HG02852 (cell line): Measurements from ENCODE around the gene TXNDC11.

Experiments
- ATAC-seq: cut with Tn5 transposase; IDR thresholded peaks from one replicate; pipeline ENCODE4 v1.9.1; 2021; ENCODE audit warnings: mild to moderate bottlenecking, moderate library complexity; ENCODE audit not compliant: unreplicated experiment

The TXNDC11 gene

DNA sequence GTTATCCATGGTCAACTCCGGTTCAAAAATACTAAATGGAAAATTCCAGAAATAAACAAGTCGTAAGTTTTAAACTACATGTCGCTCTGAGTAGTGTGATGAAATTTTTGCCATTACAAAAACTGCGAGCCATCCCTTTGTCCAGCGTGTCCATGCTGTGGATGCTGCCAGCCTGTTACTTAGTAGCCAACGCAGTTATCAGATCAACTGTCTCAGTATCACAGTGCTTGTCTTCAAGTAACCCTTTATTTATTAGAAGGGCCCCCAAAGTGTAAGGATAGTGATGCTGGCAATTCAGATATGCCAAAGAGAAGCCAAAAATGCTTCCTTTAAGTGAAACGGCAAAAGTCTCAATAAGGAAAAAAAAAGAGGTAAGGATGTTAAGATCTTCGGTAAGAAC, 50.5 kb downstream of the TXNDC11 start:
- no peak for ATAC-seq

GRCh38 chr16:11691771-11692170, 50.9 kb downstream of the TXNDC11 start:
- no peak for ATAC-seq

- no peak for ATAC-seq
Measured at GRCh38 chr16:11691235-11691634, 51.4 kb downstream of the TXNDC11 start.

GRCh38 chr16:11689031-11689840, 53.4 kb downstream of the TXNDC11 start:
- ATAC-seq = peak; percentile 91

- no peak for ATAC-seq
Measured at GRCh38 chr16:11688520-11688886, 54.2 kb downstream of the TXNDC11 start.

- no peak for ATAC-seq
Measured at GRCh38 chr16:11687601-11688519, 54.8 kb downstream of the TXNDC11 start.

DNA sequence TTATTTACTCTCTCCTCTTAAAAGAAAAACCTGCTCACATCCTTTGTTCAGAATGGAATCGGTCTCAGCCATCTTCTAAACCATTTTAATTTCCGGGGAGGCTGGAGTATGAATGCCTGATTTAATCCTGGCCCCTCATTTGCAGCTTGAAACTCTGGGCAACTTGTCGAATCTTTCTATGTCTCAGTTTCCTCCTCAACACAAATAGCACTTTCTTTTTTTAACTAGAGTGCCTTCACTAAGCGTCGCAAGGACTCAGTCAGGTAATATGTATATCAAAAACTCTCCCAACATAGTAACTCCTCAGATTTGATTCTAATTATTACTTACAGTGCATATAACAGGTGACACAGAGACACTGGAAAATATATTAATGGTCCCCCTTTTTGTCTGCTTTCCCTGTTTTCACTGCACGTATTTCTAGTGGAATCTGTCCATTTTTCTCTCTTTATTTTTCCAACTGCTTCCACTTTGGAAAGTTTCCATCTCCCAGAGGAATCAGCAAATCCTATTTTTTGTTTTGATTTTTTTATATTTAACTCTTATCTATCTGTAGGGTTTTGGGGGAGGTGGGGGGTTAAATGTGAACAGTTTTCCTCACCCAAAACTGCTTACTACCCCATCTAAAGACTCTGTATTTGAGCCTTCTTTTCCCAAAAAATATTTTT, 55.8 kb downstream of the TXNDC11 start:
- ATAC-seq = no peak

- ATAC-seq = no peak
Measured at GRCh38 chr16:11685844-11686618, 56.6 kb downstream of the TXNDC11 start.

- no peak for ATAC-seq
Measured at GRCh38 chr16:11684231-11685025, 58.2 kb downstream of the TXNDC11 start.

- no peak for ATAC-seq
Measured at GRCh38 chr16:11683145-11683544, 59.5 kb downstream of the TXNDC11 start.

DNA sequence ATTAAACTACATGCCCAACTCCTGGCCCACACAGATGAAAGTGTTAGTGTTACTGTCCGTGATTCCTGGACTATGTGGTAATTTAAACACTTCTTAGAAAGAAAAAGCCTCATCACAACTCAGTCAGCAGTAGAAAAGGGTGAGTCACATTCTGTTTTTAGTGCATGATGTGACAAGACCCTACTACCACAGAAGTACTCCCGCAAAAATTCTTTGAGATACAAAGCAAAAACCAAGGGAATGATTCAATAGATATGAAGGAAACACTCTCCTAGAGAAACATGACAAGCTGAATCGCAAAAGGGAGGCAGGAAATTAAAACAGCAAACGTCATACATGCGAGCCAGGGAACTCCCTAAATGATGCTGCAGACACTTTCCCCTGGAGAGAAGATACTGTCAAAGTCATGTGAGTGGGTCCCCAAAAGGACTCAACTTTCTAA, 60.0 kb downstream of the TXNDC11 start:
- ATAC-seq = no peak

- ATAC-seq = no peak
Measured at GRCh38 chr16:11681976-11682654, 60.5 kb downstream of the TXNDC11 start.

GRCh38 chr16:11681556-11681955, 61.1 kb downstream of the TXNDC11 start:
- ATAC-seq = no peak

DNA sequence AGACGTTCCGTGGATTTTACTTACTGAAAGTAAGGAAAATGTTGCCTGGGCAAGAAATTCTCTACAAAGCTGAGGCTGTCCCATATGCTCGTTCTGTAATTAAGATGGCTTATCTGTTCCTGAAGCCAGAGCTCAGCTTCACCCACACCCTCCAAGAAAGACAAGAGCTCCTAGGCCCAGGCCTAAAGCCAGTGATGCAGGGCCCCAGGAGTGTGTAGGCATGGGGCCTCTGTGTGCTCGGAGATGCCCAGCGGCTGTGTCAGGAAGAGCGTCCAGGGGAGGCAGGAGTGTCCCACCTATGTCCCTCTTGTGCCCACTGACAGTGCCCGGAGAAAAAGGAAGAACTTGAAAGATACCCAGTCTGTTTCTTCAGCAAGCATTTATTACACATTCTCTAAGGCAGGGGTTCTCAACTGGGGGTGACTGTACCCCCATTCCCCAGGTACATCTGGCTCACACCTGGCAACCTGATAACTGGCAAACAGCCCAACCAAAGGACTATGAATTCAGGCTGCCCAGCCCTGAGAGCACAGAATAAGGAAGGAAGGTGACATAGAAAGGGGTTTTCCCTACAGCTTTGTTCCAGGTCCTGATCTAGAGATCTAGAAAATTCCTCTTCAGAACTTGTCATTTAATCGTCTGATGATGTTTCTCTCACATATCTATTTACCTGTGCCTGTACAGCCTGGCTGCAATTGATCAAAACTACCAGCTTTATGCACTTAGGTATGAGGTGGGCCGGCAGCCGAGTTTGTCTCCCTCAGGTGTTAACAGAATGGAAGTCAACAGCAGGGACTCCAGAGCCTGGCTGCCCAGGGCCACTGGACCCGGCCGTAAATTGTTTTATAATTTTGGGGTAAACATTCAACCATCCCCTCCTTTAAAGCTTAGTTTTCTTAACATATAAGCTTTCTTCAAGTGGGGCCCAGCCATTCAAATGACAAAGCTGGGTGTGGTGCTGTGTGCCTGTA, 62.4 kb downstream of the TXNDC11 start:
- no peak for ATAC-seq

- ATAC-seq = no peak
Measured at GRCh38 chr16:11679250-11679649, 63.4 kb downstream of the TXNDC11 start.

DNA sequence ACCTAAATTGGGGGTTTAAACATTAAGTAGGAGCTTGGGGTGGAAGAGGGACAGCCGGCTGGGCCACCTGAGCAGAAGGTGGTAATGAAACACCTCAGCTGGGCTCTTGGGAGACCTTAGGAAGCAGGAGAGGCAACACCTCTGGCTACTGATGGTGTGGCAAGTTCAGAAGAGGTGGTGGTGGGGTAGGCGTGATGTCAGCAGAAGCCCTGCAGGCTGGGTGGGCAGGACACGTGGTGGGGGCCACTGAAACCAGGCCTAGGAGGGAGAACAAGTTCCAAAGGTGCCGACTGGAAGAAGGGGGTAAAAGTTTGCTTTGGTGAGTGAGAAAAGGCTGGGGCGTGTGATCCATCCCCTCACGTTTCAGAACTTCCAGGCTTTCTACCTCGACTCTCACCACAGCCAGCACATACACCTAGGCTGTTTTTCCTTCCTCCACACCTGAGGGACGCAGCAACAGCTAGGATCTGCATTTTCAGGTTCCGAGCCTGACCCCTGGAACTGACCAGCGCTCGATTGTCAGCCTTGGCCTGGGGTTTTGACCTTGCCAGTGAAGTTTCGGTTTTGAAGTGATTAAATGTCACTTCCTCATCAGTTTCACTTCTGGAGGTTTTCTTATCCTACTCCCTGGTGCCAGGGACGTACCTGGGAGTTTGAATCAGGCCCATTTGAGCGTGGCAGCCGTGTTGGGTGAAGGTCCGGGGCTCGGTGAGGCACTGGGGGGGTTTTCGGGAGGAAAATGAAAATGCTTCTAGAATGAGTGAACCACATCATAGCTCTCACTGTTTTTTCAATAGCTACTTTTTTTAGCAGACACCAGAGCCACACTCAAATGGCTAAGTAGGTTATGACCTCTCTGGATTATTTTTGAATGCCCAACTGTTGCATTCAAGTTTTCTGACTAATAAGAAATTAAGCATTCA, 64.4 kb downstream of the TXNDC11 start:
- no peak for ATAC-seq

GRCh38 chr16:11677451-11677951, 65.2 kb downstream of the TXNDC11 start:
- no peak for ATAC-seq
